Measurements from ENCODE around the gene CLN5.
"Not testable (repeated sequence)": the region's sequence is repeated elsewhere in the genome, so short reads cannot be mapped to it uniquely, and the experiment has no call there.

CLN5 gene

DNA sequence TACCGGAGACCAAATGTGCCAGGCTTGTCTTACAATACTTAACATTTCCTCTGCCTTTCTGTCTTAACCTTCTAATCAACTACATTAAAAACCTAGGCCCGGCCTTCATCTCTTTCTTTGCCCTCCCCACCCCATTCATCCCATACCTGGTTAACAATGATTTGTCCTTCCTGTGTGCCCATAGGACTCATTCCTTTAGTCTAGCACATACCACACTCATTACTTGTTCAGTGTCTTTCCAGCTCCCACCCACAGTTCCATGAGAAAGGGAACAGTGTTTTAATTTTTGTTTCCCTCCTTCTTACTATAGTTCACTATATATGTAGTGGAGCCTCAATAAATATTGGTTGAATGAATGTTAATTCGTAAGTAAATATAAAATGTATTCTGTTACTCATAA, 2.4 kb downstream of the CLN5 start:
- H3K27ac Mint-ChIP-seq, result peak overlapping the region; percentile 65

DNA sequence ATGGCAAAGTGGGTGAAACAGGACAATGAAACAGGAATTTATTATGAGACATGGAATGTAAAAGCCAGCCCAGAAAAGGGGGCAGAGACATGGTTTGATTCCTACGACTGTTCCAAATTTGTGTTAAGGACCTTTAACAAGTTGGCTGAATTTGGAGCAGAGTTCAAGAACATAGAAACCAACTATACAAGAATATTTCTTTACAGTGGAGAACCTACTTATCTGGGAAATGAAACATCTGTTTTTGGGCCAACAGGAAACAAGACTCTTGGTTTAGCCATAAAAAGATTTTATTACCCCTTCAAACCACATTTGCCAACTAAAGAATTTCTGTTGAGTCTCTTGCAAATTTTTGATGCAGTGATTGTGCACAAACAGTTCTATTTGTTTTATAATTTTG, 8.6 kb downstream of the CLN5 start:
- H3K4me3 Mint-ChIP-seq, result no peak overlapping the region
- no peak overlapping the region for H3K27ac Mint-ChIP-seq
- no peaks in the 10 kb centered on the region for H3K9me3 Mint-ChIP-seq
- H3K36me3 Mint-ChIP-seq, result peaks cover 11% of the 10 kb centered on the region
- peaks cover 50% of the 10 kb centered on the region for H3K4me1 Mint-ChIP-seq
- H3K27me3 Mint-ChIP-seq, result no peaks in the 10 kb centered on the region

More for the DNA sequence above, 2.4 kb downstream of the CLN5 start:
- Mint-ChIP-seq H3K4me3 (peak overlapping the region; percentile 98), H3K36me3 (peaks cover 11% of the 10 kb centered on the region), H3K4me1 (peaks cover 66% of the 10 kb centered on the region), H3K9me3 (no peaks in the 10 kb centered on the region), H3K27me3 (no peaks in the 10 kb centered on the region)

GRCh38 chr13:77001540-77001939, 9.7 kb downstream of the CLN5 start:
- Mint-ChIP-seq H3K9me3 (no peaks in the 10 kb centered on the region), H3K4me1 (peaks cover 50% of the 10 kb centered on the region), H3K36me3 (peaks cover 8% of the 10 kb centered on the region), H3K27me3 (no peaks in the 10 kb centered on the region), H3K27ac (peak overlapping the region; percentile 84), H3K4me3 (no peak overlapping the region)

- Mint-ChIP-seq H3K4me1 (peaks cover 50% of the 10 kb centered on the region), H3K4me3 (no peak overlapping the region), H3K36me3 (peaks cover 6% of the 10 kb centered on the region), H3K27ac (peak overlapping the region; percentile 86), H3K27me3 (no peaks in the 10 kb centered on the region), H3K9me3 (no peaks in the 10 kb centered on the region)
Observed at GRCh38 chr13:77001963-77002587, 10.2 kb downstream of the CLN5 start.

DNA sequence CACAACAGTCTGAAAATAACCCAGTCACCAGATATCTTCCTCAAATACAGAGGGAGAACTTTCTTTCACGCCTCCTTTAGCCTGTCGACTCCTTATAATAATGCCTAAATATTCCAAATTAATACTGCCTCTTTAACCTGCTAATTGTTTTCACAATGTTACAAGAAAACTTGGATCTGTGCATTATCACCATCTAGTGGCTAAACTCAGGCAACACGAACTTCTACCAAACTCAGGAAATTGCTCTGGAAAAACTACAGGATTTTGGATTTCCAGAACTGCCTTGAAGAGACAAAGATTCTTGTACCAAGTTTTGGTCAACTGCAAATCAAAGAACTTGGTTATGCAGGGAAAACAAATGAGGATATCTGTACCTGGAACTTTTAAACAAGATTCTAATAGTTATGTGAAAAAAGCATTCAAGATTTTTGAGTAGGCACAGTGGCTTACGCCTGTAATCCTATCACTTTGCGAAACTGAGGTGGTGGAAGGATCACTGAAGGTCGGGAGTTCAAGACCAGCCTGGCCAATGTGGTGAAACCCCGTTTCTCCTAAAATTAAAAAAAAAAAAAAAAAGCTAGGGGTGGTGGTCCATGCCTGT, 10.8 kb downstream of the CLN5 start:
- Mint-ChIP-seq H3K4me1 (peaks cover 51% of the 10 kb centered on the region), H3K4me3 (no peak overlapping the region), H3K36me3 (peaks cover 6% of the 10 kb centered on the region), H3K27ac (peak overlapping the region; percentile 86), H3K27me3 (no peaks in the 10 kb centered on the region), H3K9me3 (no peaks in the 10 kb centered on the region)

- not testable (repeated sequence) for H3K9me3 Mint-ChIP-seq, H3K36me3 Mint-ChIP-seq, H3K4me3 Mint-ChIP-seq, H3K27me3 Mint-ChIP-seq
- Mint-ChIP-seq H3K4me1 (peaks cover 44% of the 10 kb centered on the region), H3K27ac (peak overlapping the region; percentile 72)
Observed at GRCh38 chr13:77008337-77008736, 16.5 kb downstream of the CLN5 start.

GRCh38 chr13:77009011-77009410, 17.1 kb downstream of the CLN5 start:
- Mint-ChIP-seq H3K27me3 (no peaks in the 10 kb centered on the region), H3K4me1 (peaks cover 51% of the 10 kb centered on the region), H3K27ac (peak overlapping the region; percentile 72), H3K9me3 (no peaks in the 10 kb centered on the region), H3K36me3 (peaks cover 13% of the 10 kb centered on the region), H3K4me3 (no peak overlapping the region)

GRCh38 chr13:77009719-77010118, 17.8 kb downstream of the CLN5 start:
- H3K4me1 Mint-ChIP-seq, result peaks cover 53% of the 10 kb centered on the region
- peaks cover 18% of the 10 kb centered on the region for H3K36me3 Mint-ChIP-seq
- H3K4me3 Mint-ChIP-seq, H3K27ac Mint-ChIP-seq, H3K9me3 Mint-ChIP-seq, H3K27me3 Mint-ChIP-seq: not testable (repeated sequence)

GRCh38 chr13:77013853-77014542, 22.1 kb downstream of the CLN5 start:
- Mint-ChIP-seq H3K9me3 (no peaks in the 10 kb centered on the region), H3K4me3 (no peak overlapping the region), H3K4me1 (peaks cover 67% of the 10 kb centered on the region)

DNA sequence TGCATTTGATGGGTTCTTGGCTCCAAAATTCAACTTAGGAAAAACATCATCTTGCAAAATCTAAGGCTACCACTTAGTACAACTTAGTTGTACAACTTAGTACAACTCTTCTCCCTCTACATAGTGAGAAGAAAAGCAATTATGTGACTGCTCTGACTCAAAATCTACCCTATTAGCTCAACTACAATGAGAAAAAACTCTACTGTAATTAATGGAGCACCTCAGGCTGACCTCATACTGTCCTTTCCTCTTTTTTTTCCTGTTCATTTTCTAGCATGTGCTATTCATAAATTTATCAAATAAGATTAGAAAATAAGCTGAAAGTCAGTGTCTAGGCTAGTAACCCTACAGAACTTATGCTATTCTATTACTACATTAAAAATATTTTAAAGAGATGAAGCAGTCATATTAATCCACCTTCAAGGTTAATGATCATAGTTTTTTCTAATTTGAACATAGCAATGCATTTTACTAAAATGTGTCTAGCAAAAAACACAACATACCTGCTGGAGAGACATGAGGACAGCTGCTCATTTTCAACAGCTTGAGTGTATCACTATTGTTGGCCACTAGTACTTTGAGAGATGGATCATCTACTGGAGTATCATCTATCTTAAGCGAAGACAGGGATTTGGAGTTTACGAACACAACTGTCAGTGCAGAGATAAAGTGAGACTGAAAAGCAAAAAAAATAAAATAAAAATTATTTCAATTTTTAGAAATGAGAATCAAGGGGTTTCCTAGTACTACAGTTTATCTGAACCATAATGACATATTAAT, 23.2 kb downstream of the CLN5 start:
- H3K27ac Mint-ChIP-seq, result peak overlapping the region; percentile 88

More at GRCh38 chr13:77013853-77014542, 22.1 kb downstream of the CLN5 start:
- peak overlapping the region; percentile 14 for H3K27ac Mint-ChIP-seq
- no peaks in the 10 kb centered on the region for H3K27me3 Mint-ChIP-seq
- H3K36me3 Mint-ChIP-seq, result peaks cover 28% of the 10 kb centered on the region

GRCh38 chr13:77016251-77016812, 24.5 kb downstream of the CLN5 start:
- peak overlapping the region; percentile 77 for H3K27ac Mint-ChIP-seq
- no peak overlapping the region for H3K4me3 Mint-ChIP-seq
- H3K27me3 Mint-ChIP-seq, result no peaks in the 10 kb centered on the region
- peaks cover 79% of the 10 kb centered on the region for H3K4me1 Mint-ChIP-seq
- H3K9me3 Mint-ChIP-seq, result no peaks in the 10 kb centered on the region
- peaks cover 25% of the 10 kb centered on the region for H3K36me3 Mint-ChIP-seq

More for the DNA sequence above, 23.2 kb downstream of the CLN5 start:
- peaks cover 23% of the 10 kb centered on the region for H3K36me3 Mint-ChIP-seq
- no peak overlapping the region for H3K4me3 Mint-ChIP-seq
- H3K27me3 Mint-ChIP-seq, result no peaks in the 10 kb centered on the region
- H3K9me3 Mint-ChIP-seq, result no peaks in the 10 kb centered on the region
- H3K4me1 Mint-ChIP-seq, result peaks cover 68% of the 10 kb centered on the region

DNA sequence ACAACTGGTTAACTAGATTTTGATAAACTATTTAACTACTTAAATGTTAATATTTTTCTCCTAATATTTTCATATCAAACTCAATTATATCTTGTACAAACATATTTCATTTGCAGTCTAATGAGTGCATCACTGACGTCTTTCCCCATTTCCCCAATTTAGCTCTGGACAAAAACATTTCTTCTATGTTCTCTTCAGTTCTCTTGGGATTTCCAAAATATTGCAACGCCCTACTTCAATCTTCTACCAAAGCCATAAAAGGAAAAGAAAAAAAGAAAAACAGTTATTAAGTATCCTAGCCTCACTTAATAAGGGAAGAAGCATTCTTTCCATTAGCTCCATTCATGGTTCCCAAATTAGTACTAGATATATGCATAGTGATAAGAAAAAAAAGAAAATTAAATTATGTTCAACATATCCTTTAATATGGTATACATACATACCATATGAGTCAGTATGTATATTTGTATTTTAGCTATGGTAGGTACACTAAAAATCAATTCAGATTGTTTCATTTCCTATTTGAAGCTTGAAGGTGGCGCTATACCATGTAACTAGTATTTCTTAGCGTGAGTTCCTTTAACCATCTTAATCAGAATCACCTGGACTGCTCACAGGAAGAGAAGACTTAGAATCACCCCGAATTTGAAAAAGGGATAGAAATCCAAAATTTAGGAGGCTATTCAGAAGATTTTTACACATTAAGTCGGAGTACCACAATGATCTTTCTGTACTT, 25.2 kb downstream of the CLN5 start:
- Mint-ChIP-seq H3K4me1 (peaks cover 86% of the 10 kb centered on the region), H3K4me3 (no peak overlapping the region), H3K36me3 (peaks cover 25% of the 10 kb centered on the region), H3K9me3 (no peaks in the 10 kb centered on the region), H3K27ac (peak overlapping the region; percentile 66), H3K27me3 (no peaks in the 10 kb centered on the region)

DNA sequence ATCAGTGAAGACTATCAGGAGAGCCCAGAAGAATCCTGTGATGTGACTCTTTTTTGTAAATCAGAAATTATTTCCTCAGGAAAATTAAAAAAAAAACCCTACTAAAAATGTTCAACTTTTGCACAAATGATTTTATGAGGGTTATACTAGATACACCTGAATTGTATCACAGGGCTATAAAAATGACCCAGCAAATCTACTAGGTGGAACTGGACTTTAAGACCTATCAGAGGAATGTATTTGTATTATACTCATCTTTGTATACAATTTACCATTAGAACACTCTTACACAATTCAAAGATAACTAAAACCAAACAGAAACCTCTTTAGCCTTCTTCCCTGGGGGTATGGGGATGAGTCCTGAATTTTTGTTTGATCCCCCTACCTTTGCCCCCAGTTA, 27.9 kb downstream of the CLN5 start:
- H3K4me1 Mint-ChIP-seq, result peaks cover 92% of the 10 kb centered on the region
- no peaks in the 10 kb centered on the region for H3K9me3 Mint-ChIP-seq
- peak overlapping the region; percentile 35 for H3K27ac Mint-ChIP-seq
- no peaks in the 10 kb centered on the region for H3K27me3 Mint-ChIP-seq
- H3K4me3 Mint-ChIP-seq, result no peak overlapping the region
- H3K36me3 Mint-ChIP-seq, result peaks cover 14% of the 10 kb centered on the region

- Mint-ChIP-seq H3K27me3 (no peaks in the 10 kb centered on the region), H3K4me3 (peak overlapping the region; percentile 57), H3K4me1 (peaks cover 87% of the 10 kb centered on the region), H3K9me3 (no peaks in the 10 kb centered on the region), H3K27ac (no peak overlapping the region), H3K36me3 (peaks cover 5% of the 10 kb centered on the region)
Observed at GRCh38 chr13:77022341-77022740, 30.5 kb downstream of the CLN5 start.

Measured in activated naive CD4-positive, alpha-beta T cell treated with anti-CD3 and anti-CD28 coated beads, Interleukin-2, amount 50 U/mL, for 24 hours (primary cell).